ENCODE measurements around the gene ACMSD. TPM values are rescaled to one million over a fixed set of nuclear protein-coding genes. Genes with fewer than 3 reads are reported as not detected.

Gene ACMSD
- total RNA-seq, 1 donor from 2014 or later = not detected

GRCh38 chr2:134839649-134840048 lies 1.2 kb downstream of the ACMSD start:
- Histone ChIP-seq H3K36me3 (no peaks in the 10 kb centered on the region), H3K27ac (replicated peaks) (no peak overlapping the region), H3K9me3 (replicated peaks) (peaks cover 20% of the 10 kb centered on the region), H3K4me1 (no peaks in the 10 kb centered on the region), H3K4me3 (no peak overlapping the region), H3K27me3 (ENCODE audit: low read depth) (peaks cover 11% of the 10 kb centered on the region)
- DNase-seq = no peak
- TF ChIP-seq, protein P1, sequence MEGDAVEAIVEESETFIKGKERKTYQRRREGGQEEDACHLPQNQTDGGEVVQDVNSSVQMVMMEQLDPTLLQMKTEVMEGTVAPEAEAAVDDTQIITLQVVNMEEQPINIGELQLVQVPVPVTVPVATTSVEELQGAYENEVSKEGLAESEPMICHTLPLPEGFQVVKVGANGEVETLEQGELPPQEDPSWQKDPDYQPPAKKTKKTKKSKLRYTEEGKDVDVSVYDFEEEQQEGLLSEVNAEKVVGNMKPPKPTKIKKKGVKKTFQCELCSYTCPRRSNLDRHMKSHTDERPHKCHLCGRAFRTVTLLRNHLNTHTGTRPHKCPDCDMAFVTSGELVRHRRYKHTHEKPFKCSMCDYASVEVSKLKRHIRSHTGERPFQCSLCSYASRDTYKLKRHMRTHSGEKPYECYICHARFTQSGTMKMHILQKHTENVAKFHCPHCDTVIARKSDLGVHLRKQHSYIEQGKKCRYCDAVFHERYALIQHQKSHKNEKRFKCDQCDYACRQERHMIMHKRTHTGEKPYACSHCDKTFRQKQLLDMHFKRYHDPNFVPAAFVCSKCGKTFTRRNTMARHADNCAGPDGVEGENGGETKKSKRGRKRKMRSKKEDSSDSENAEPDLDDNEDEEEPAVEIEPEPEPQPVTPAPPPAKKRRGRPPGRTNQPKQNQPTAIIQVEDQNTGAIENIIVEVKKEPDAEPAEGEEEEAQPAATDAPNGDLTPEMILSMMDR (IDR thresholded peaks at IDR 0.05; ENCODE audit: borderline replicate concordance) = no peak
- intact Hi-C loops (cut with micrococcal nuclease) = no loop called here

- H3K27me3 ChIP-seq (ENCODE audit: low read depth) = peaks cover 11% of the 10 kb centered on the region
- no peaks in the 10 kb centered on the region for H3K4me1 ChIP-seq
- TF ChIP-seq, protein P1 (IDR thresholded peaks at IDR 0.05; ENCODE audit: borderline replicate concordance) = no peak
- no peaks in the 10 kb centered on the region for H3K36me3 ChIP-seq
- H3K4me3 ChIP-seq = no peak overlapping the region
- intact Hi-C loops (cut with micrococcal nuclease) = no loop called here
- H3K9me3 ChIP-seq (replicated peaks) = peaks cover 5% of the 10 kb centered on the region
- H3K27ac ChIP-seq (replicated peaks) = no peak overlapping the region
- no peak for DNase-seq
These were observed 4.6 kb downstream of the ACMSD start for GRCh38 chr2:134842930-134843490.

DNA sequence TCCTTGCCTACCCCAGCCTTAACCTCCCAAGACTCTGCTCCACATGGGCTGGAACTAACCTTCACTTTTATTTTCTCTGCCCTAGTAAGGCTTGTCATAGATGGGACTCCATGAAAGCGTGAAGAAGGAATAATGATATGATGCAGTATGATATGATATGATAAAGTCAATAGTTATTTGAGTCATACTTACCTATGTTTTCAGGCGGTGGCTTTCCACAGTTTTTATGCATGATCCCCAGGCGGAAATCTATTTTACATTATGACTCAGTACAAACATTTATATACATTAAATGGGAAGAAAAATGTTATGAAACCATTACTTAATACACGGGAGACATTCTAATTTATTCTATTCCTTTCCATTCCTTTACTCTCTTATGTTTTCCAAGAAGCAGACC lies 5.6 kb downstream of the ACMSD start:
- intact Hi-C loops (cut with micrococcal nuclease) = no loop called here

DNA sequence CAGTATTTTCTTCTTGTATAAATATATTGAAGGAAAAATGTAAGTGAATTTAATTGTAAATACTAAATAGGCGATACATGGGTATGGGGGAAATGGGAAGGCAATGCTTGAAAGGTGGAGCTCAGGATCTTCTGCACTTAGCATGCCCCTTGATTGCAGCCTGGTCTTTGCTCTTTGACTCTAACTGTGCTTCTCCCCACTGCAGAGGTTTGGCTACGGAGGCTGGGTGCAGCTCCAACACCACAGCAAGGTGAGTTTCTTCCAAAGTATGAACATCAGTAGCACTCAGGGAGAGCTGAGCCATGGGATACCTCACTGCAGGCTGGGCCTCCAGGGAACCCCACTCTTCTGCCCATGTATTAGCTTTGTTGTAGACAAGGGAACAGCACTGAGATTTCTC lies 6.6 kb downstream of the ACMSD start:
- no peak for DNase-seq
- intact Hi-C loops (cut with micrococcal nuclease) = no loop called here
- peaks cover 11% of the 10 kb centered on the region for H3K27me3 ChIP-seq (ENCODE audit: low read depth)
- H3K4me1 ChIP-seq = no peaks in the 10 kb centered on the region
- TF ChIP-seq, protein P1 (IDR thresholded peaks at IDR 0.05; ENCODE audit: borderline replicate concordance) = no peak
- no peak overlapping the region for H3K4me3 ChIP-seq
- H3K36me3 ChIP-seq = no peaks in the 10 kb centered on the region
- H3K9me3 ChIP-seq (replicated peaks) = peaks cover 11% of the 10 kb centered on the region
- H3K27ac ChIP-seq (replicated peaks) = no peak overlapping the region

More for the DNA sequence above, 5.6 kb downstream of the ACMSD start:
- no peaks in the 10 kb centered on the region for H3K36me3 ChIP-seq
- peaks cover 11% of the 10 kb centered on the region for H3K9me3 ChIP-seq (replicated peaks)
- TF ChIP-seq, protein P1 (IDR thresholded peaks at IDR 0.05; ENCODE audit: borderline replicate concordance) = no peak
- DNase-seq = no peak
- H3K4me3 ChIP-seq = no peak overlapping the region
- H3K4me1 ChIP-seq = no peaks in the 10 kb centered on the region
- H3K27ac ChIP-seq (replicated peaks) = no peak overlapping the region
- H3K27me3 ChIP-seq (ENCODE audit: low read depth) = peaks cover 11% of the 10 kb centered on the region

DNA sequence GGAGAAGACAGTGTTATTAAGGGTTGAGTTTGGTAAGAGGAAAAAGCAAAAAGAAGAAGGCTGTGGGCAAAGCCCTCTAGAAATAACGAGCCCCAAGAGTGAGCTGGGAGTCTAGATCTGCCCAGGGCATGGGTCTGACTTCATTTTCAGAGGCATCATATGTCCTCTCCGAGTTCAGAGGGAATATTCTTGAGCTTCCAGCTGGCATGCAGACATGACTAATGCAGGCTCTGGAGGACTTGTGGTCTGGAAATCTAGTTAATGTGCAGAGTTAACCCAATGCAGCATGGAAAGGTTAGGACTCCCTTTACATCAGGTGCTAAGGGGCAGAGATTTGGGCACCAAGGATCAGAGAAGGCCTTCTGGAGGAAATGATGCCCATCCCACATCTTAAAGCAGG lies 7.3 kb downstream of the ACMSD start:
- peaks cover 11% of the 10 kb centered on the region for H3K9me3 ChIP-seq (replicated peaks)
- H3K4me1 ChIP-seq = no peaks in the 10 kb centered on the region
- H3K4me3 ChIP-seq = no peak overlapping the region
- no peaks in the 10 kb centered on the region for H3K36me3 ChIP-seq
- H3K27ac ChIP-seq (replicated peaks) = no peak overlapping the region
- intact Hi-C loops (cut with micrococcal nuclease) = no loop called here
- DNase-seq = no peak
- TF ChIP-seq, protein P1 (IDR thresholded peaks at IDR 0.05; ENCODE audit: borderline replicate concordance) = no peak
- H3K27me3 ChIP-seq (ENCODE audit: low read depth) = peaks cover 7% of the 10 kb centered on the region
